Measurements from ENCODE around the gene NFIA.

- no peak for TF ChIP-seq CTCF (conservative IDR thresholded peaks at IDR 0.05 in 1 of 2, IDR thresholded peaks at IDR 0.05 in 1 of 2; ENCODE audit: low read depth in 1 of 2, low read length in 2 of 2)
- TF ChIP-seq EZH2 (IDR thresholded peaks at IDR 0.05; ENCODE audit: low read length, missing control alignments), result no peak
Measured at GRCh38 chr1:61448914-61449313, 366.6 kb downstream of the NFIA start.

Measured in fibroblast of lung (primary cell).